ENCODE measurements around the gene PFAS. TPM values are rescaled to one million over a fixed set of nuclear protein-coding genes. Genes with fewer than 3 reads are reported as not detected.

The PFAS gene
- total and polyA plus RNA-seq, 2 experiments from 2014 or later = 96.1 to 168 TPM

- H3K36me3 Mint-ChIP-seq (ENCODE audit: low read depth) = no peaks in the 10 kb centered on the region; the same call in 2 of the 3 replicates
- peaks cover 4% of the 10 kb centered on the region for H3K27me3 Mint-ChIP-seq (ENCODE audit: insufficient read depth, low read depth, poor library complexity)
- Histone ChIP-seq H3K36me3 (ENCODE audit: insufficient read depth) (no peaks in the 10 kb centered on the region), H4K20me1 (replicated peaks; ENCODE audit: insufficient read depth) (no peaks in the 10 kb centered on the region), H3K4me1 (ENCODE audit: insufficient read depth) (no peaks in the 10 kb centered on the region), H2AFZ (no peak overlapping the region), H3K27ac (ENCODE audit: low read depth) (no peak overlapping the region), H3K4me3 (no peak overlapping the region), H3K27me3 (ENCODE audit: insufficient read depth) (no peaks in the 10 kb centered on the region), H3F3A (replicated peaks; ENCODE audit: low read depth) (0 out of 2 replicates have a peak, but pooled peaks cover 2% of the 10 kb centered on the region), H3K4me2 (no peak overlapping the region), H3K79me2 (replicated peaks; ENCODE audit: insufficient read depth) (no peaks in the 10 kb centered on the region), H3K9me2 (ENCODE audit: insufficient read depth) (no peaks in the 10 kb centered on the region)
- H3K27ac Mint-ChIP-seq = no peak overlapping the region
- H3K9me3 Mint-ChIP-seq = no peaks in the 10 kb centered on the region
- peaks cover 12% of the 10 kb centered on the region for H3K4me1 Mint-ChIP-seq
- DNase-seq (ENCODE audit: low spot score) (no peak), ATAC-seq (no peak)
- no peak for TF ChIP-seq JUNB (IDR thresholded peaks at IDR 0.05; ENCODE audit: unreplicated experiment)
- TF ChIP-seq EZH2 (IDR thresholded peaks at IDR 0.05; ENCODE audit: low read depth, unreplicated experiment) = no peak
- no peak for TF ChIP-seq EZH2phosphoT487 (IDR thresholded peaks at IDR 0.05; ENCODE audit: unreplicated experiment)
- TF ChIP-seq ZNF331 (CRISPR knock-in tag; IDR thresholded peaks at IDR 0.05; ENCODE audit: low read depth) = no peak
- TF ChIP-seq REST (IDR thresholded peaks at IDR 0.05; ENCODE audit: unreplicated experiment) = no peak
- TF ChIP-seq CREB1 (CRISPR knock-in tag; IDR thresholded peaks at IDR 0.05; ENCODE audit: low read depth) = no peak
- no peak for TF ChIP-seq NANOG (IDR thresholded peaks at IDR 0.05; ENCODE audit: borderline replicate concordance)
- TF ChIP-seq POLR2AphosphoS5 (IDR thresholded peaks at IDR 0.05; ENCODE audit: low read depth) = no peak
- TF ChIP-seq ZNF114 (CRISPR knock-in tag; IDR thresholded peaks at IDR 0.05) = no peak
- no peak for TF ChIP-seq ETS1 (IDR thresholded peaks at IDR 0.05)
- TF ChIP-seq CTCF (conservative IDR thresholded peaks at IDR 0.05; ENCODE audit: low read depth in 2 of 2) = no peak
- TF ChIP-seq ZNF462 (CRISPR knock-in tag; IDR thresholded peaks at IDR 0.05) = no peak
- no peak for TF ChIP-seq STAT1 (IDR thresholded peaks at IDR 0.05; ENCODE audit: unreplicated experiment)
- H3K4me3 Mint-ChIP-seq = no peak overlapping the region
These were observed 34.3 kb downstream of the PFAS start for GRCh38 chr17:8283356-8283755.

Measured in GM23338 (cell line).